Endodermal cell (in vitro differentiated cells): ENCODE data around the gene CERKL. TPM values are rescaled to one million over a fixed set of nuclear protein-coding genes. Genes with fewer than 3 reads are reported as not detected.

Experiments used
- DNase-seq: peaks from one replicate; pipeline ENCODE4 v3.0.0-alpha.2; 2017
- H3K27ac ChIP-seq: 2 replicates; pipeline ENCODE4 v1.5.1; 2013; ENCODE audit warnings: mild to moderate bottlenecking, low read depth, low read length, moderate library complexity
- H3K27me3 ChIP-seq: 2 replicates; pipeline ENCODE4 v1.6.1; 2013; ENCODE audit warnings: mild to moderate bottlenecking, low read length, moderate library complexity; ENCODE audit not compliant: insufficient read depth, control insufficient read depth, poor library complexity, severe bottlenecking
- H3K36me3 ChIP-seq: 2 replicates; pipeline ENCODE4 v1.7.0; 2013; ENCODE audit warnings: mild to moderate bottlenecking, low read length, moderate library complexity; ENCODE audit not compliant: control insufficient read depth, insufficient read depth
- H3K4me1 ChIP-seq: one replicate; pipeline ENCODE4 v1.7.0; 2013; ENCODE audit warnings: low read length; ENCODE audit not compliant: control insufficient read depth, insufficient read depth
- H3K4me3 ChIP-seq: 2 replicates; pipeline ENCODE4 v1.5.1; 2013; ENCODE audit warnings: mild to moderate bottlenecking, low read length, moderate library complexity
- H3K9ac ChIP-seq: 2 replicates; pipeline ENCODE4 v1.6.1; 2013; ENCODE audit warnings: mild to moderate bottlenecking, low read length, moderate library complexity; ENCODE audit not compliant: poor library complexity, severe bottlenecking; ENCODE audit errors: extremely low read depth
- H3K9me3 ChIP-seq: 2 replicates; pipeline ENCODE4 v1.6.1; 2013; ENCODE audit warnings: mild to moderate bottlenecking, low read length, moderate library complexity; ENCODE audit not compliant: control insufficient read depth
- H3K27ac Mint-ChIP-seq: 2 replicates; pipeline ENCODE4 v1.8.0; 2020; ENCODE audit warnings: mixed read lengths
- H3K27me3 Mint-ChIP-seq: 2 replicates; pipeline ENCODE4 v1.8.0; 2021; ENCODE audit warnings: mild to moderate bottlenecking, mixed read lengths; ENCODE audit not compliant: insufficient read depth
- H3K36me3 Mint-ChIP-seq: 2 replicates; pipeline ENCODE4 v1.8.0; 2020; ENCODE audit warnings: low read depth, mixed read lengths
- H3K4me1 Mint-ChIP-seq: 2 replicates; pipeline ENCODE4 v1.8.0; 2020; ENCODE audit warnings: mixed read lengths
- H3K4me3 Mint-ChIP-seq: 2 replicates; pipeline ENCODE4 v1.8.0; 2020; ENCODE audit warnings: mild to moderate bottlenecking, moderate library complexity, mixed read lengths
- H3K9me3 Mint-ChIP-seq: 2 replicates; pipeline ENCODE4 v1.8.0; 2020; ENCODE audit warnings: mild to moderate bottlenecking, mixed read lengths
- WGBS, 2 experiments: methylation state at CpG; one replicate each; pipeline versions ENCODE4 v1.1.5 to v1.1.7; 2013; ENCODE audit warnings: missing lambda C conversion rate in 2 of 2, mixed read lengths in 1 of 2; ENCODE audit not compliant: insufficient coverage in 1 of 2, insufficient read length in 1 of 2; 5-methylcytosine and 5-hydroxymethylcytosine counted together
- total RNA-seq, 2 donors: library from RNA; stranded (reverse); fragmentation: NEBNext Ultra II Directional in 1 of 2; extraction: Animal tissue kit (Norgen Biotek cat#: 25700) in 1 of 2; gene quantifications; 2 replicates in 1 of 2; 3 replicates in 1 of 2; pipeline ENCODE4 v1.2.1, GENCODE V29; 2021
- TF ChIP-seq, protein P1 (sequence below): fragments of 200-600 bp; sonication (generic); conservative IDR thresholded peaks from 2 replicates; pipeline ENCODE4 v1.5.0; 2021; ENCODE audit warnings: antibody characterized with exemption, mild to moderate bottlenecking

CERKL gene
- total RNA-seq, 2 donors from 2014 or later: 0.20 to 0.31 TPM

DNA sequence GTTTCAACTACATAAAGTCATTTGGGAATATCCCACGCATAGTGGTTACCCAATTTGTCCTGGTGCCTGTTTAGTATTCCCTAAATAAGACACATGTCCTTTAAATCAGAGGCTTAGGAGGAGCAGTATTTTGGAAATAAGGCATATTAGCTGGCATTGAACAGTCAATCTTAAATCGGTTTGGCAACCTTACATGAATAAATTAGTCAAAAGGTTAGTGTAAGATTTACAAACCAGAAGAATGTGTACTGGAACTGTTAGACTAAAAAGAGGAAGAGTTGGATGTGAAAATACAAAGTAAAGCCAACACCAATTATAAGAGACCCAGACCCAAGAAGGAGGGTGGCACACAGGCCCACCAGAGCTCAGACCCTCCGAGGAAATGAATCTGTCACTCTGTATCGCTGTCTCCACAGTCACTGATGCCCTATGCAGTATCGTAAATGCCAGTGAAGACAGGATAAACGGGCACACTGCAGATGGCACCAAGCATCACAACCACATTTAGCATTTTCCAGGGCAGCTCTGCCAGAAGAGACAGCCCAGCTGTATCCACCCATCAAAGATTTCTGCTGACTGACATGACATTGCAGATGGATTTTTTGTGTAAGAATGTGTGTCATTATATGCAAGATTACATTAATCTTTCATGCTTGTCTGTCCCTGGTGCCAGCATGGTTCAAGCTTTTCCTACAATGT is 90.4 kb downstream of the CERKL start:
- Histone ChIP-seq H3K27ac (no peak overlapping the region), H3K4me3 (no peak overlapping the region), H3K27me3 (peaks cover 15% of the 10 kb centered on the region), H3K9me3 (peaks cover 7% of the 10 kb centered on the region), H3K9ac (no peak overlapping the region), H3K4me1 (peaks cover 7% of the 10 kb centered on the region), H3K36me3 (no peaks in the 10 kb centered on the region)
- no peak for DNase-seq
- H3K4me3 Mint-ChIP-seq: no peak overlapping the region
- H3K27me3 Mint-ChIP-seq: peaks cover 8% of the 10 kb centered on the region
- H3K4me1 Mint-ChIP-seq: peaks cover 16% of the 10 kb centered on the region
- WGBS, 2 experiments: 89 to 96% methylated on average over 4 to 6 of the region's 6 CpGs
- no peak overlapping the region for H3K27ac Mint-ChIP-seq
- TF ChIP-seq, protein P1, sequence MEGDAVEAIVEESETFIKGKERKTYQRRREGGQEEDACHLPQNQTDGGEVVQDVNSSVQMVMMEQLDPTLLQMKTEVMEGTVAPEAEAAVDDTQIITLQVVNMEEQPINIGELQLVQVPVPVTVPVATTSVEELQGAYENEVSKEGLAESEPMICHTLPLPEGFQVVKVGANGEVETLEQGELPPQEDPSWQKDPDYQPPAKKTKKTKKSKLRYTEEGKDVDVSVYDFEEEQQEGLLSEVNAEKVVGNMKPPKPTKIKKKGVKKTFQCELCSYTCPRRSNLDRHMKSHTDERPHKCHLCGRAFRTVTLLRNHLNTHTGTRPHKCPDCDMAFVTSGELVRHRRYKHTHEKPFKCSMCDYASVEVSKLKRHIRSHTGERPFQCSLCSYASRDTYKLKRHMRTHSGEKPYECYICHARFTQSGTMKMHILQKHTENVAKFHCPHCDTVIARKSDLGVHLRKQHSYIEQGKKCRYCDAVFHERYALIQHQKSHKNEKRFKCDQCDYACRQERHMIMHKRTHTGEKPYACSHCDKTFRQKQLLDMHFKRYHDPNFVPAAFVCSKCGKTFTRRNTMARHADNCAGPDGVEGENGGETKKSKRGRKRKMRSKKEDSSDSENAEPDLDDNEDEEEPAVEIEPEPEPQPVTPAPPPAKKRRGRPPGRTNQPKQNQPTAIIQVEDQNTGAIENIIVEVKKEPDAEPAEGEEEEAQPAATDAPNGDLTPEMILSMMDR: no peak
- no peaks in the 10 kb centered on the region for H3K36me3 Mint-ChIP-seq
- H3K9me3 Mint-ChIP-seq: no peaks in the 10 kb centered on the region

DNA sequence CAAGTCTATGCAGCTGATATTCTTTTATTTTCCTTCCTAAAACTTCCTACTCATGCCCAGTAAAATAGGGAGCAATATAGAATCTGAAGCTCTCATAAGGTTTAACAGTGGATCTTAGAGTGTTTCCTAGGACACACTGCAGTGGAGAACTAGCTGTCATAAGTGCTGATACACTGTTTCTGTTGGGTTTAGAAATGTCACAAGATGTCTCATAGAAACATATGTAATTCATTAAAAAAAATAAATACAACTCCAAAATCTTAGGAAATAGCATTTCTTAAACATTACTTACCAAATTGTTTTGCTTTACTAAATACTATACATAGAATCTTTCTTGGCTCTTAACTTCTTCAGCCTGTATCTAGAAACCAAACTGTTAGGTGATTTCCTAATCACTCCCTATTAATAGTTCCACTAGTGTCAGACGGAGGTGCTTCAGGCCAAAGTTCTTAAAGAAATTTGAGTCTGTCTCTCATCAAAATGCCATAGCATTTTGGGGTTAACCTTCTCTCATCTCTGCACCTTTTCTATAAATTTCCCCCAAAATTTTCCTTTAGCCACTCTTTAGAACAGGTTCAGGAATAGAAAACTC is 93.7 kb downstream of the CERKL start:
- no peaks in the 10 kb centered on the region for H3K9me3 Mint-ChIP-seq
- H3K4me1 ChIP-seq: peaks cover 4% of the 10 kb centered on the region
- H3K4me3 Mint-ChIP-seq: no peak overlapping the region
- H3K27ac Mint-ChIP-seq: no peak overlapping the region
- H3K9me3 ChIP-seq: peaks cover 7% of the 10 kb centered on the region
- no peak overlapping the region for H3K4me3 ChIP-seq
- no peak overlapping the region for H3K9ac ChIP-seq
- H3K27me3 Mint-ChIP-seq: no peaks in the 10 kb centered on the region
- no peak for DNase-seq
- peaks cover 4% of the 10 kb centered on the region for H3K4me1 Mint-ChIP-seq
- H3K27me3 ChIP-seq: no peaks in the 10 kb centered on the region
- no peaks in the 10 kb centered on the region for H3K36me3 Mint-ChIP-seq
- no peak overlapping the region for H3K27ac ChIP-seq
- WGBS, 2 experiments: 85 to 93% methylated on average over 1 of the region's 1 CpG
- H3K36me3 ChIP-seq: no peaks in the 10 kb centered on the region
- TF ChIP-seq, protein P1: no peak

DNA sequence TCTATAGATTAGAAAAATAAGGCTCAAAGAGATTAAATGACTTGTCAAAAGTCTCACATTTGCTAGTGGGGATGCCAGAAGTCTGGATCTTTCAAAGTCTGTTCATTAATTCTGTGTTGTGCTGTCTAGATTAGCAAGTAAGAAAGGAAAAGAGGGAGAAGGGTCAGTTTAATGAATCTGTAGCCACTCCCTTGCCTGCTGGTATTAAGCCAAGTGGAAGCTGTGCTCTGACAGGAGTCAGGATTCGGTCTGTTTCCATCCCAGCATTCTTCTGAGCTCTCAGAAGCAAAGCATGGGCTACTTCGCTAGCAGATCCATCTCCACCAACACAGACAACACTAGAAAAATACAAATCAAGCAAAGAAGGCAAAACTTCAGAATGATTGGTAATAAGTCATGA is 98.5 kb downstream of the CERKL start:
- H3K27me3 Mint-ChIP-seq: no peaks in the 10 kb centered on the region
- 80% methylated on average over 2 of the region's 2 CpGs; no CpG with 5 or more reads in 1 of the 2 experiments for WGBS, 2 experiments
- no peaks in the 10 kb centered on the region for H3K36me3 ChIP-seq

More for the DNA sequence above, 98.5 kb downstream of the CERKL start:
- Mint-ChIP-seq H3K4me1 (peaks cover 7% of the 10 kb centered on the region), H3K36me3 (no peaks in the 10 kb centered on the region), H3K27ac (no peak overlapping the region), H3K4me3 (no peak overlapping the region), H3K9me3 (no peaks in the 10 kb centered on the region)
- no peak for DNase-seq
- Histone ChIP-seq H3K4me3 (no peak overlapping the region), H3K9me3 (peaks cover 7% of the 10 kb centered on the region), H3K27ac (no peak overlapping the region), H3K9ac (no peak overlapping the region), H3K4me1 (no peaks in the 10 kb centered on the region), H3K27me3 (no peaks in the 10 kb centered on the region)
- TF ChIP-seq, protein P1: no peak
